Muscle of leg (tissue), 11 donors: Measurements from ENCODE around the gene PRKCA. TPM values are rescaled to one million over a fixed set of nuclear protein-coding genes. Genes with fewer than 3 reads are reported as not detected.

Experiments
- DNase-seq: peaks from one replicate; pipeline ENCODE4 v3.0.0; 2013
- H3K27ac ChIP-seq: one replicate; pipeline ENCODE4 v1.5.1; 2013; ENCODE audit warnings: mild to moderate bottlenecking, low read length, control low read depth
- H3K27me3 ChIP-seq: one replicate; pipeline ENCODE4 v1.6.1; 2013; ENCODE audit warnings: low read length; ENCODE audit not compliant: control insufficient read depth, insufficient read depth
- H3K36me3 ChIP-seq: one replicate; pipeline ENCODE4 v1.6.1; 2013; ENCODE audit warnings: low read length; ENCODE audit not compliant: control insufficient read depth, insufficient read depth
- H3K4me1 ChIP-seq: one replicate; pipeline ENCODE4 v1.6.1; 2013; ENCODE audit warnings: low read length; ENCODE audit not compliant: control insufficient read depth, insufficient read depth
- H3K4me3 ChIP-seq: one replicate; pipeline ENCODE4 v1.5.1; 2013; ENCODE audit warnings: low read length, control low read depth
- H3K9me3 ChIP-seq: replicated peaks from 2 replicates; pipeline ENCODE4 v1.6.1; 2013; ENCODE audit warnings: low read depth, low read length; ENCODE audit not compliant: control insufficient read depth
- WGBS: methylation state at CpG from one replicate; pipeline ENCODE4 v1.1.5; 2013; ENCODE audit warnings: missing lambda C conversion rate; ENCODE audit not compliant: insufficient coverage; 5-methylcytosine and 5-hydroxymethylcytosine counted together
- polyA plus RNA-seq, 8 donors: library from polyadenylated mRNA; unstranded; fragments of 120-200 nt; gene quantifications; one replicate each; pipeline versions ENCODE4 v1.2.1 to v1.2.3, GENCODE V29; 2013; ENCODE audit warnings: inconsistent platforms in 1 of 8, low replicate concordance in 1 of 8; ENCODE audit not compliant: insufficient read length in 8 of 8, insufficient read depth in 1 of 8
- total RNA-seq: library from RNA; stranded (reverse); fragments of 120-200 nt; gene quantifications from one replicate; pipeline ENCODE4 v1.2.4, GENCODE V29; 2013

Gene PRKCA
- total and polyA plus RNA-seq, 9 donors, result 2.3 to 6.5 (median 3.5) TPM

- no peak overlapping the region for H3K4me3 ChIP-seq
- H3K36me3 ChIP-seq, result no peaks in the 10 kb centered on the region
- H3K4me1 ChIP-seq, result peaks cover 18% of the 10 kb centered on the region
- no peaks in the 10 kb centered on the region for H3K9me3 ChIP-seq
- H3K27me3 ChIP-seq, result peaks cover 44% of the 10 kb centered on the region
- 62% methylated on average over 11 of the region's 14 CpGs for WGBS
- H3K27ac ChIP-seq, result no peak overlapping the region
- DNase-seq, result no peak
Observed at GRCh38 chr17:66831383-66832210, 529.2 kb downstream of the PRKCA start.

GRCh38 chr17:66833201-66833600 is 530.8 kb downstream of the PRKCA start:
- no peaks in the 10 kb centered on the region for H3K9me3 ChIP-seq
- H3K4me1 ChIP-seq, result peaks cover 18% of the 10 kb centered on the region
- no peak overlapping the region for H3K27ac ChIP-seq
- H3K27me3 ChIP-seq, result peaks cover 48% of the 10 kb centered on the region
- no peak overlapping the region for H3K4me3 ChIP-seq
- no peaks in the 10 kb centered on the region for H3K36me3 ChIP-seq
- 94% methylated on average over 3 of the region's 4 CpGs for WGBS
- DNase-seq, result no peak

GRCh38 chr17:66834426-66834918 is 532.1 kb downstream of the PRKCA start:
- 13% methylated on average over 3 of the region's 7 CpGs for WGBS
- peaks cover 48% of the 10 kb centered on the region for H3K27me3 ChIP-seq

GRCh38 chr17:66834919-66835454 is 532.6 kb downstream of the PRKCA start, which contains the start of gene CACNG5:
CACNG5 (plus strand) TSS chr17:66835117; CDS start chr17:66877333, 42,216 bp downstream.
- Histone ChIP-seq H3K4me1 (peaks cover 7% of the 10 kb centered on the region), H3K27me3 (peaks cover 45% of the 10 kb centered on the region), H3K36me3 (no peaks in the 10 kb centered on the region), H3K4me3 (no peak within 1 kb of the TSS), H3K27ac (no peak within 1 kb of the TSS), H3K9me3 (no peaks in the 10 kb centered on the region)
- DNase-seq, result no peak
- WGBS, result 2% methylated on average over 52 of the region's 57 CpGs

More at GRCh38 chr17:66834426-66834918, 532.1 kb downstream of the PRKCA start:
- H3K27ac ChIP-seq, result no peak overlapping the region
- no peaks in the 10 kb centered on the region for H3K36me3 ChIP-seq
- no peaks in the 10 kb centered on the region for H3K9me3 ChIP-seq
- H3K4me3 ChIP-seq, result no peak overlapping the region
- DNase-seq, result no peak
- peaks cover 10% of the 10 kb centered on the region for H3K4me1 ChIP-seq

GRCh38 chr17:66835476-66835875 is 533.1 kb downstream of the PRKCA start:
- DNase-seq, result no peak
- no peak overlapping the region for H3K27ac ChIP-seq
- H3K4me3 ChIP-seq, result no peak overlapping the region
- H3K36me3 ChIP-seq, result no peaks in the 10 kb centered on the region
- H3K9me3 ChIP-seq, result no peaks in the 10 kb centered on the region
- peaks cover 2% of the 10 kb centered on the region for H3K4me1 ChIP-seq
- H3K27me3 ChIP-seq, result peaks cover 46% of the 10 kb centered on the region
- 26% methylated on average over 9 of the region's 16 CpGs for WGBS

- H3K4me3 ChIP-seq, result no peak overlapping the region
- DNase-seq, result no peak
- 71% methylated on average over 9 of the region's 11 CpGs for WGBS
- no peaks in the 10 kb centered on the region for H3K4me1 ChIP-seq
- H3K27me3 ChIP-seq, result peaks cover 46% of the 10 kb centered on the region
- H3K9me3 ChIP-seq, result no peaks in the 10 kb centered on the region
- H3K27ac ChIP-seq, result no peak overlapping the region
- no peaks in the 10 kb centered on the region for H3K36me3 ChIP-seq
Observed at GRCh38 chr17:66836063-66837005, 533.9 kb downstream of the PRKCA start.

GRCh38 chr17:66837226-66837625 is 534.8 kb downstream of the PRKCA start:
- no peak for DNase-seq
- no peaks in the 10 kb centered on the region for H3K4me1 ChIP-seq
- WGBS, result 93% methylated on average over 1 of the region's 1 CpG
- H3K36me3 ChIP-seq, result no peaks in the 10 kb centered on the region
- no peak overlapping the region for H3K27ac ChIP-seq
- no peak overlapping the region for H3K4me3 ChIP-seq
- no peaks in the 10 kb centered on the region for H3K9me3 ChIP-seq
- H3K27me3 ChIP-seq, result peaks cover 41% of the 10 kb centered on the region

- peaks cover 40% of the 10 kb centered on the region for H3K27me3 ChIP-seq
- no peaks in the 10 kb centered on the region for H3K36me3 ChIP-seq
- no peak for DNase-seq
- 67% methylated on average over 10 of the region's 11 CpGs for WGBS
- H3K4me3 ChIP-seq, result no peak overlapping the region
- H3K27ac ChIP-seq, result no peak overlapping the region
- no peaks in the 10 kb centered on the region for H3K4me1 ChIP-seq
- H3K9me3 ChIP-seq, result no peaks in the 10 kb centered on the region
Observed at GRCh38 chr17:66837885-66838665, 535.7 kb downstream of the PRKCA start.

GRCh38 chr17:66839616-66840015 is 537.2 kb downstream of the PRKCA start:
- Histone ChIP-seq H3K9me3 (no peaks in the 10 kb centered on the region), H3K27ac (no peak overlapping the region), H3K4me3 (no peak overlapping the region), H3K36me3 (no peaks in the 10 kb centered on the region), H3K4me1 (no peaks in the 10 kb centered on the region), H3K27me3 (peaks cover 30% of the 10 kb centered on the region)
- WGBS, result 79% methylated on average over 7 of the region's 9 CpGs
- no peak for DNase-seq
